HG03064 (cell line): ENCODE measurements around the gene ZNF783.

ENCODE experiments used
- ATAC-seq: cut with Tn5 transposase; IDR thresholded peaks from one replicate; pipeline ENCODE4 v1.9.1; 2021; ENCODE audit warnings: low read depth; ENCODE audit not compliant: unreplicated experiment

The ZNF783 gene

DNA sequence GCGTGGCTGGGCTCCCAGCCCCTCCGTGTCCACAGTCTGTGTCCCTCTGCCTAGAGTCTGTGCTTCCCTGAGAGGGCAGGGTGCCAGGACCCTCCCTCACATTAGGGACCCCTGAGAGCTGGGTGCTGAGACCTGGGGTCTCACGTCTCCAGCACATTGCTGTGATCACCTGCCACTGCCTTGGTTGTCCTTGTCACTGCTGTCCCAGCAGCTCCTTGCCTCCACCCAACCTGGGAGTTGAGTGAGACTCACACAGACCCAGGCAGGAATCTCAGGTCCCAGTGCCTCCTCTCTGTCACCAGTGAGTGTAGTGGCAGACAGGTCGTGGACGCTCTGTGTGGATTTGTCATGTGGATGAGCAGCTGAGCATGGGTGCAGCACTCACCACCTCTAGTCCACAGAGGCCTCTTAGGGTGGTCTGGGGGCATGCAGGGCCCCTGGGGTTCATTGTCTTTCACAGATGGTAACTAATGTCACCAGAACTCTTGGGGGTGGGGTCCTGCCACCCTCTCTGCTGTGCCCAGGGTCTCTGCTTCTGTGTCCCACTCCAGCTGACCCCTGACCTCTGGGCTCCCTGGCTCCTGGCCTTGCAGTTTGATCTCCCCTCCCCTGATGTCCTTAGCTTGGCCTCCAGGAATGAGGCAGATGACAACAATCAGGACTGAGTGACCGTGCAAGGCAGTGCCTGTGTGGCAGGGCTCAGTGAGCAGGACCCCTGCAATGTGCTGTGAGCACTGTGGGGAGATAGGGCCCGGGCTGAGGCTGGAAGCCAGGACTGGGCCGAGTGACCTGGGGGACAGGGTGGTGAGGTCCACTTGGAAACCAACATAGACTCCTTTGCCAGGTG lies 18.9 kb downstream of the ZNF783 start:
- ATAC-seq: no peak

DNA sequence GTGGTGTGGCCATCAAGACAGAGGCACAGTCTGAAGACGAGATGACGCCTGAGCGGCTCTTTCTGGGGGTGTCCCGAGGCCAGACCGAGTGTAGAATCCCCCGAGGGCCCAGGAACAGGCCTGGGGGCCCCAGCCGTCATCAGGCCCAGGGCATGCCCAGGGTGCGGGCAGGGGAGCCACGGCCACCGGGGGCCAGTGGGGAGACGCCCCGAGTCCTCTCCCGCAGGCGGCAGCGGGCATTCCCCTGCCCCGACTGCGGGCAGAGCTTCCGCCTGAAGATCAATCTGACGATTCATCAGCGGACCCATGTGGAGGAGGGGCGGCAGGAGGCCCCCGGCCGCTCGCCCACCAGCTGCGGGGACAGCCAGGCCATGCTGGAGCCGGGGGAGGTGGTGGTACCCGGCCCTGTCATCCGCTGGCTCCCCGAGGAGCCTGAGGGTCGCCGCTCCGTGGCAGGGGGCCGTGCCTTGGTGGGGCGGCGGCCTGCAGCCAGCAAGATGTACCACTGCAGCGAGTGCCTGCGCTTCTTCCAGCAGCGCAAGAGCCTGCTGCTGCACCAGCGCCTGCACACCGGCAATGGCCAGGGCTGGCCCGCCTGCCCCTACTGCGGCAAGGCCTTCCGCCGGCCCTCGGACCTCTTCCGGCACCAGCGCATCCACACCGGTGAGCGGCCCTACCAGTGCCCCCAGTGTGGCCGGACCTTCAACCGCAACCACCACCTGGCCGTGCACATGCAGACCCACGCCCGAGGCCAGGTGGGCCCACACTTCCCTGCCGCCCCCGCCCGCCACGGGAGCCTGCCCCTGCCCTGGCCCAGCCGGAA lies 19.7 kb downstream of the ZNF783 start:
- no peak for ATAC-seq

DNA sequence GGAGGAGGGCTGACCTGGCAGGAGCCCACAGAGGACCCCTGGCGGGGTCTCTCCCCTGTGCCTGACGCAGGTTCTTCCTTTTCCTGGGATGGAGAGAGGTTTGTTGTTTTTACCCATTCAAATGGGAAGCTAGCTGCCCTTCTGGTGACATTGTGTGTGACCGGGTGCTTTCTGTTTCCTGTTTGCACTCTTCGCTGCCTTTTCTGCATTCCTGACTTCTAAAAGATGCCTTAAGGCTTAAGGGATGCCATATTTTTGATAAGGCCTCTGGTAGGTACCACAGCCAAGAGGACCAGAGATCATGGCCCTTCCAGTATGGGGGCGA lies 20.3 kb downstream of the ZNF783 start:
- no peak for ATAC-seq

DNA sequence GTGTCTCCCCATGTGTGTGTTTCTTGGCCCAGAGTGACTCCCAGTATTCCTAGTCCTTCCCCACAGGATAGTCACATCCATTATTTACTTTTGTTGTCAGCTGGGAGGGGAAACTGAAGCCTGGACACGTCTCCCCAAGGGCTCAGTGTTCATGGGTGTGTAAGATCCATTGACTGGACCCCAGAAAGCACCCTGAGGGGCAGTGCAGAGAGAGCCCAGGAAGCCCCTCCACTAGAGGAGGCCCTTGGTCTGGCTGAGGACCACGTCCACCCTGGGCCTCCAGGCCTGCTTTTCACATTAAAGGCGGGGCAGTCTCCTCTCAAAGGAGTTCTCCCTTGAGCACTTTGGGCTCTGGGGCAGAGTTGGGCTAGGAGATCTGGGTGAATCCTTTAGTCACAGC lies 21.3 kb downstream of the ZNF783 start:
- ATAC-seq: no peak

DNA sequence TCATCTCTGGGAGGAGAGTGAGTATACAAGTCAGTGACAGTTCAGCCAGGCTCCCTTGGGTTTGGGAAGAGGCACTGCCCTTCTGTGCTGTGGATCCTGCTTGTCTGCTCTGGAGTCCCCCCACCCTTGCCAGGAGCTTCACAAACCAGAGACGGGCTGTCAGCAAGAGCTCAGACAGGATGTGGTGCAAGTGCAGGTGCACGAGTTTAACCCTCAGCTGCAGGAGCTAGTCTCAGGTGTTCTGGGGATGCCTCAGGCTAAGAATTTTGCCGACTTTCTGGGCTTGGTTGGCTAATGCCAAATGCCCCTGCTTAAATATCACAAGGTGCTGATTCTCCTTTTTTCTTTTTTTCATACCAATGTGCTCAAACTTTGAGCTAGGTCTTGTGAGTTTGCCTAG lies 22.3 kb downstream of the ZNF783 start:
- ATAC-seq: no peak

DNA sequence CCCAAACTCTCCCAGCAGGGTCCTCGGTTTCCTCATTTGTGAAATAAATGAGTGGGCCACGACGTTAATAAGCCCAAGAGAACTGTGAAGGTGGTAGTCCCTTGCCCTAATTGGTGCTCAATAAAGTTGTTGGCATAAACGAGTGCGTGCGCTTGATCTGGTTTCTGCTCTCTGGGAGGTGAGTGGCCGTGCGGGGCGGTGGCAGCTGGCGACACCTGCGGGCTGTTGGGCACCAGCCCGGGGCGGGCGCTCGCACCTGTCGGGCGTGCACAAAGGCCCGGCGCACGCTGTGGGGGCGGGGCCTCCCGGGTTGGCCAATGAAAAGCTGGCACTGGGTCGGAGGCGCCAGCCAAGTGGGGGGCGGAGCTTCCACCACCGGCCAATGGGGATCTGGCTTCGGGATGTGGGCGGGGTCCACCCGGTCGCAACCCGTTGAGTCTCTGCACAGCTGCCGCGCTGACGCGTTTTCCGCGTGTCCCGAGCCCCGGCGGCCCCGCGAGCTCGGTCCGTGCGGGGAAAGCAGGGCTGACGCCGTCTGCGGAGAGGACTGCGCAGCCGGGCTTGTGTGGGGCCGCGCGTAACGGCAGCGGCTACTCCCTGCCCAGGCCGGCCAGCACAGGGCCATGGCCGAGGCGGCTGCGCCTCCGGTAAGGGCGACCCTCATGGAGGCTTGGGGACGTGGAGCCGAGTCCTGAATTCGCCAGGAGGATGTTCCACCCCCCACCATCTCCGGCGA lies 23.0 kb downstream of the ZNF783 start:
- peak; percentile 94 for ATAC-seq

DNA sequence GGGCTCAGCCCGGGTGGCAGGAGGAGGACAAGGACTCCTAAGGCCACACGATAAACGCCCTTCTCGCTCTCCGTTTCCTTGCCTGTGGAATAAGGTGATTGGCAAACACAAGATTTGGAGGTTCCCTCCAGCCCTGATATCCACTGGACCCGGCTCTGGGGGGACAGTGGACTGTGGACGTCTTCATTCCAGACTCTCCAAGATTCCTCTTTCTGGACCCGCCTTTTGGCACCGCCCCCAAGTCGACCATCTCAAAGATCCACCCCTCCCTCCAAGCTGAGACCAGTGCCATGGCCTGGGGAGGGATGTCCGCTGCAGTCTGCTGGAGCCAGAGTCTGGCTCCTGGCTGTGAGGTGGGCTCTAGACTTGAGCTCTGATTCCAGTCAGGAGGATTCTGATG lies 23.6 kb downstream of the ZNF783 start:
- no peak for ATAC-seq

DNA sequence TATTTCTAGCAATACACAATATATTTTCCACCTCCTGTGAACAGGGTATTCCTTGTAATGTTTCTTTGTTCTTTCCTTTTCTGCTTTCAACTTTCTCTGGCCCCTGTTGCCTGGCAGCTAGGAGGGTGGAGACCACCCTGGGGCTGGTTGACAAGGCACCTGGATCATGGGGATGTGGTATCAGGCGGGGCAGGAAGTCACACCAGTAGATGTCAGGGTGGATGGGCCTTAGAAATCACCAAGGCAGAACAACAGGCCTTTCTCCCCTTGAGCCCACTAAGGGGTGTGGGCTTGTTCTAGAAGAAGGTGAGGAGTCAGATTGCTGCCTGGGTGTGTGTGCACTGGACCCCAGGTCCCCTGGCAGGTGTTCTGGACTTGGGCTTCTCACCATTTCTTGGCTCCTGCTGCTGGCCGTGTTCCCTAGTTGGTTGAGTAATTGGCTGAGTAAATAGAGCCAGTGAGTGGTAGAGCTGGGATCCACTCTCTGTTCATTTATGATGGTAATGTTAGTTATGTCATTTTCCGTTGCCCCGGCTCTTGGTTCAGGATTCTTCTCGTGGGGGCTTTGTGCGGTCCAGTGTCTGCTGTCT lies 24.9 kb downstream of the ZNF783 start:
- no peak for ATAC-seq

DNA sequence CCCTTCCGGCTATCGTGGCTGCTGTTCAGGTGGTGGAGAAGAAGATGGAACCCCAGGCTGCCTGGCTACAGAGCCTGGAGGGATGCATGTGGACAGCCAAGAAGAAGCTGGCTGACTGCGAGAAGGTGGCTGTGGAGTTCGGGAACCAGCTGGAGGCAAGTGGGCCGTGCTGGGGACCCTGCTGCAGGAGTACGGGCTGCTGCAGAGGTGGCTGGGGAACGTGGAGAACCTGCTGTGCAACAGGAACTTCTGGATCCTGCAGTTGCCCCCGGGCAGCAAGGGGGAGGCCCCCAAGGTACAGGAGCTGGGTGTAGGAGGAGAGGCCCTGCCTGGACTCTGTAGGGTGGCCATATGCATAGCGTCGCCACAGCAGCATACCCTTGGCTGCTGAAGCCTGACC lies 25.6 kb downstream of the ZNF783 start:
- no peak for ATAC-seq

DNA sequence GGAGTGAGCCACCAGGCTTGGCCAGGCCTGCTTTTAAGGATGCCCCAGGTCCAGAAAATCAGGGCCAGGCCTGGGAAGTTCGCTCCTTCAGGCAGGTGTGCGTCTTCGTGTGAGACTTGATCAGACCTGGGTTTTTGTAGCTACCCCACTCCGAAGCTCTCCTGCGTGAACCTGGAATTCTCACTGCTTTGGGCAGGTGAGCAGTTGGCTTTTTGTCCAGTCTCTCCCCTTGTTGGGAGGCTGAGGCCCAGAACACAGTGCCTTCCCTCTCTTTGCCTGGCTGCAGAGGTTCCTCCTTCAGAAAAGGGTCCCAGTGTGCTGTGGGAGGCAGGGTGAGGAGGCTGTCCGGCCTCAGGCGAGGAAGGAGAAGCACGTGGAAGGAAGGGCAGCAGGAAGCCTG lies 27.3 kb downstream of the ZNF783 start:
- no peak for ATAC-seq

DNA sequence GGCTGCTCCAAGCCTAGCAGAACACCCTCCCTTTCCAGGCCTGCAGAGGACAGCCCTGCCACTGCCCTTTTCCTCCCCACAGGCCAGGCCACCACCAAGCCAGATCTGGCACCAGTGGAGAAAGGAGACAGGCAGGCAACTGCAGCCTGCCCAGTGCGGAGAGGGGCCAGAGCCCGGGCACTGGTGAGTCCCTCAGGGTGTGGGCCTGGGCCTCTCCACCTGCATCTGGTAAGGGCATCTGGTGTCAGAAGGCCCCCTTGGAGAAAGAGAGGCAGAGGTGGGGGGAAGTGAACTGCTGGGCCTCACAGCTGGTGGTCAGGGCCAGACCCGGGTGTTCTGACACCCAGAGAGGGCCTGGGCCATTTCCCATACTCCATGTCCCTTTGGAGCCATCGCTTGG lies 27.9 kb downstream of the ZNF783 start:
- no peak for ATAC-seq

DNA sequence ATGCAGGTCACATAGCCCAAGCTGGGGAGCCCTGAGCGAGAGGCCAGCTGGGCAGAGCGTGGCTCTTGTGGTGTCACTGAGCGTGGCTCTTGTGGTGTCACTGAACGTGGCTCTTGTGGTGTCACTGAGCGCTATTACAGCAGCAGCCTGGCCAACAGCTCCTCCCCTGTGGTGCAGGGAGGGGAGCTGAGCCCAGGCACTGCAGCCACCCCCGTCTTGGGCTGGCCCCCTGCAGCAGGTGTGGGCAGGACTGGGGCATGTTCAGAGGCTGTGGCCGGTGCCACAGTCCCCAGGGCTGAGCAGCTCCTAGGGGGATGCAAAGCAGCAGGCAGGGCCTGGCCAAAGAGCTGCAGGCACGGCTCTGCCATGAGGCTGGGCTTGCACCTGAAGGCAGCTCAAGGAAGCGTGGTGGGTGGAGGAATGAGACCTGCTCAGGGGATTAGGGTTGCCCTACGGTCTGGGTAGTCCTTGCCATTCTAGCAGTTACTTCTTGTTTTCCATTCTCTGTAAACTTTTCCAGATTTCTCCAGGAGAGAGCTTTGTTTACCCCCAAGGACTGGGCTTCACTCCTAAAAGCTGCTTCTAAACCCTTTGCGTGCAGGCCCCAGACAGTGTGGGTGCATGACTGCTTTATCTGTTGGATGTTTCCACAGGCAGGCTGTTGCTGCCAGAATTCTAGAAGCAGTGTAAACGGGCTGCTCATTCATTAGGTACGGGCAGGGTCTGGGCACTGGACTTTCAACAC lies 29.2 kb downstream of the ZNF783 start:
- ATAC-seq: no peak

DNA sequence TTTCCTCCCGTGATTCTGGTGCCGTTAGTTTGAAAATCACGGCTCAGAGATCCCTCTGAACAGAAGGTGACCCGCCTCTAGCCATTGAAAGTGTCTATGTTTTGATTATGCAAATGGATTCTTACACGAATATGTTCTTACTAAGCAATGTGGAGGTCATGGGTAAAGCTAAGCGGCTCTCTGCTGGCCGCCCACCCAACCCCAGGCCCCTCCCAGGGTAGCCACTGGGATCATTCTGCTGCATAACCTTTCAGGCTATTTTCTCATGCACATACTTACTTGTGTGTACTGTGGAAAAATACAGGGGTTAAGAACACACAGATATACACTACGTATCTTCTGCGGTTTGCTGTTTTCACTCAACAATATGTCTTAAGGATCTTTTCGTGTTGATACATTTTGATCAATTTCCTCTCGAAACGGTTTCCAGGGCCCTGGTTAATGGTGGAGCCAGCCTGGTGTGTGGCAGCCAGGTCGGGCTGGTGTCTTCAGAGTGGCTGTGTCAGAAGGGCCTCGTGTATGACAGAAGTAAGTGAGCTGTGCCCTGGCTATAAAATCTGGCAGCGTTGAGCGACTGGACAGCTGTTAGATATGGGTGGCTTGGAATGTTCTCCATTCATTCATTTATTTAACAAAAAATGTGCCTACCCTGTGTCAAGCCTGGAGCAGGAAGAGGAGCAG lies 29.9 kb downstream of the ZNF783 start:
- ATAC-seq: no peak

DNA sequence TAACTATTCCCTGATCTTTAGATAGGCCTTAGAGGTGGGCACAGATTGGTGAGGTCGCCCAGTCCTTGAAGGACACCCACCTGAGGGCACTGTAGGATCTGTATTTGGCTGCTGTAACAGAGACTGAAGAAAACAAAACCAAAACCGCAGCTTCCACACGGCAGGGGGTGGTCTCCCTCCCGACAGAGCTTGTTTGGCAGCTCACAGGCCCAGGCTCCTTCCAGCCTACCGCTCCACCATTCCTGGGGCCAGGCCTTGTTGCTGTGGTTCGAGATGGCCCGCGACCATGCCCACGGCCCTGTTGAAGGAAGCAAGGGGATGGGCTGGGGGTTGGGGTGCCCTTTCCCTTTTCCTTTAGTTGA lies 30.4 kb downstream of the ZNF783 start:
- no peak for ATAC-seq

DNA sequence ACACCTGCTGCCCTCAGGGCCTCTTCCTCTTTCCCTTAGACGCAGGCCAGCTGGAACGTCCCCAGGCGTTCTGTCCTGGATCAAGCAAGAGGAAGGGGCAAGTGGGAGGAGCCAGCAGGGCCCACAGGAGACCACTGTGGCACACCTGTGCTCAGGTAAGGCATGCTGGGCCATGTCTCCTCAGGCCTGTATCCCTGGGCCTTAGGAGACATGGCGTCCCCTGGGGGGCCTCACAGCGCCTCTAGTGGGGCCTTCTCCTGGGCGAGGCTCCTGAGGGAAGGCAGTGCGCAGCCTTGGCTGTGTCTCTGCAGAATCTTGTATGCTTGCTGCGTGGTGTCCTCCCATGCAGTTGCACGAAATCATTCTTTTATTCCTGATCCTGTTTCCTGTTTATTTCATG lies 31.3 kb downstream of the ZNF783 start:
- ATAC-seq: no peak

DNA sequence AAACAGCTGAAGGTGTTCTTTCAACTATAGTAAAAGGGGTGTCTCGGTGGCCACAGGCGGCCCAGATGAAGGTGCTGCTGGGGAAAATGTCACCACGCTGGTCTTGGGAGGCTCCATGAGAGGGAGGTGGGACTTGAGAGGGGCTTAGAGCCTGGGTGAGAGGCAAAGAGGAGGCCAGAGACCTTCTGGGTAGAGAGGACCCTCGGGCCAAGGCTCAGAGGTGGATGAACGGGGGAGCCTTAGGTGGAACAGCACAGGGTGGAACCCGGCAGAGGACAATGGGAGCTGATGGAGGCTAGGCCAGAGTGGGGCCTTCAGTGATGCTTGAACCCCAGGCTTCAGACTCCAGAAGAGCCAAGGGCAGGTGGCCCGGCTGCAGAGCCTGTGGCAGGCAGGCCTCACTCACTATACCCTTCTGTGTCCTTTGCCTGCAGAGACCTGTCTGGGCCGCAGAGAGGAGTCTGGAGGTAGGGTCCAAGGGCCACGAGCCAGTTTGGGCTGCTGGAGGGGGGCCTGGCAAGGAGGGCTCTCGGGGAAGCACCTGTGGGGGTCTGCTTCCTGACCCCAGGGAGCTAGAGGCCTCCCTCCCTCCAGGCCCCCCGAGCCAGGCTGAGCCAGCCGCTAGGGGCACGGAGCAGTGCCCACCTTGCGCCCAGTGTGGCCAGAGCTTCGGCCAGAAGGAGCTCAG lies 32.1 kb downstream of the ZNF783 start:
- ATAC-seq: no peak

DNA sequence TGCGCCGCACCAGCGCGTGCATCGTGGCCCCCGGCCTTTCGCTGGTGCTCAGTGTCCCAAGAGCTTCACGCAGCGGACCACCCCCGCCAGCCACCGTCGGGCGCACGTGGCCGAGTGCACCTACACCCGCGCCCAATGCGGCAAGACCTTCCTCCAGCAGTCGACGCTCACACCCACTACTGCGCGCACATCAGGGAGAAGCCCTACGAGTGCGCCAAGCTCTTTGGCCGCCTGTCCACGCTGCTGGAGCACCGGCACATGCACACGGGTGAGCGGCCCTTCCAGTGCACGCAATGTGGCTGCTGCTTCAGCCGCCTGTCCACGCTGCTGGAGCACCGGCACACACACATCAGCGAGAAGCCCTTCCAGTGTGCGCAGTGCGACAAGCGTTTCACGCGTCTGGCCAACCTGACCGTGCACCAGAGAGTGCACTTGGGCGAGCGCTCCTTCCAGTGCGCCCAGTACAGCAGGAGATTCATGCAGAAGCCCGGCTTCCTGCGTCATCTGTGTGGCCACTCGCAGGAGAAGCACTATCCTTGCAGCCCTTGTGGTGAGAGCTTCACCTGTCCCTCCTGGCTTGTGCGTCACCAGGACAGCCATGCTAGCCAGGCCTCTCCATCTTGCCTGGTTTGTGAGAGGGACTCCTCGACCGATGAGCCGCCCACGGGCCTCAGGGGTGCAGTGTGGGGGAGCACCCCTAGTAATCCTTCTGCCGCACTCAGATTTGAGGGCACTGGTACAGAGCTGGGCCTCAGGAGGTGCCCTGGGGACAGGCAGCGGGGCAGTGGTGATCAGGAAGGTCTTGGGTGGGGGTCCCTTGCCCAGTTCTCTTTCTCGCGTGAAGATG lies 32.9 kb downstream of the ZNF783 start:
- no peak for ATAC-seq

DNA sequence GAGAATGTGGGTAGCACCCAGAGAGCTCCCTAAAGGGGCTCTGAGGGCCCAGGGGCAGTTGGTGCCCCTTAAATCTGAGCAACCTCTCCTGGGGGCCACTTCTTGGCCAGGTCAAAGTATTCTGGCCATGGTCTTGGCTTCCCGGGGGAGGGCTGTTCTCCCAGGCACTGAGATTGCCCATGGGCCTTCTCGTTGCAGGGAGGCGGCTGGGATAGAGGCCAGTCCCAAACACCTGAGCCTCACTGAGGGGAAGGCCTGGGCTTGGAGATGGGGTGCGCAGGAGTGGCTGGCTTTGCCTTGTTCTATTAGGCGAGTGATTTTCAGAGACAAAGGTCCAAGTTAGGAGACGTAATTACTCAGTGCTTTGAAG lies 33.5 kb downstream of the ZNF783 start:
- no peak for ATAC-seq
